Kidney capillary endothelial cell (primary cell): ENCODE data around the gene RASD1.
A peak's percentile ranks its signal among the peaks of the same experiment; 100 is the strongest.
"Not testable (repeated sequence)": the region's sequence is repeated elsewhere in the genome, so short reads cannot be mapped to it uniquely, and the experiment has no call there.

Experiments
- DNase-seq: peaks from one replicate; pipeline ENCODE4 v3.0.0-alpha.2; 2018; ENCODE audit warnings: low spot score

RASD1 gene

GRCh38 chr17:17469358-17469757 is 26.8 kb downstream of the RASD1 start:
- DNase-seq: no peak

- DNase-seq: no peak
Measured at GRCh38 chr17:17468217-17469010, 27.8 kb downstream of the RASD1 start.

DNA sequence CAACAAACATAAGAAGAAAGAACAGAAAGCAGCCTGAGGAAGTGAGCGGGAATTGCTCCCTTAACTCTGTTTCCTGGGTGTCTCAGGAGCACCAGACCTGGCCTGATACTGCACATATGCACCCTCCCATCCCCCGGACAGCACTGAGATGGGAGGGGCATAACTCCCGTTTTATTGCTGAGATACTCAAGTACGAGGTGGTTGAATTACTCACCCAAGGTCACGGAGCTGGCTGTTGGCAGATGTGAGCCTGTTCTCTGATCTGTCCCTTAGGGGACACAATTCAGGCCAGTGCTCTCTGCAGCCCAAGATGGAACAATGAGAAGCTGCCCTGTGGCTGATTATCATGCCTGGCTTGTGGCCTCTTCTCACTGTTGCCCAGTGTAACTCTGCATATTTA is 28.5 kb downstream of the RASD1 start:
- DNase-seq: no peak

DNA sequence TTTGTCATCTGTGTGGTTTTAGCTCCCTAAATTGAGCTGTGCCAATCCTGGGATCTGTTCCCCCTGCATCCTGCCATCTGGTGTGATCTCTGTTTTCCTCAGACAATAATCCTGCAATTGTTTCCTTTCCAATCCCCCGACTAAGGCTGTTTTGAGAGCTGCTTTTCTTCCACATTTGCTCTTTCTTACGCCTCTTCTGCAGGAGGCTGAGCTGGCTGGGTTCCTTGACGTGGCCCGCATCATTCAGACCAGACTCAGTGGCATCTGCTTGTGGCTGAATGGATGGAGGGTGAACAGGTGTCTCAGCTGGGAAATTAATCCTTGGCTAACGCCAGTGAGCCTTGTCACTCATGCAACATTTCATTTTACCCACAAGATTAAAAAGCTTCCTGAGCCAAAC is 29.2 kb downstream of the RASD1 start:
- no peak for DNase-seq

GRCh38 chr17:17466511-17466910 is 29.7 kb downstream of the RASD1 start:
- DNase-seq: no peak

GRCh38 chr17:17465878-17466277 is 30.3 kb downstream of the RASD1 start:
- not testable (repeated sequence) for DNase-seq

GRCh38 chr17:17463821-17464220 is 32.4 kb downstream of the RASD1 start:
- DNase-seq: no peak

DNA sequence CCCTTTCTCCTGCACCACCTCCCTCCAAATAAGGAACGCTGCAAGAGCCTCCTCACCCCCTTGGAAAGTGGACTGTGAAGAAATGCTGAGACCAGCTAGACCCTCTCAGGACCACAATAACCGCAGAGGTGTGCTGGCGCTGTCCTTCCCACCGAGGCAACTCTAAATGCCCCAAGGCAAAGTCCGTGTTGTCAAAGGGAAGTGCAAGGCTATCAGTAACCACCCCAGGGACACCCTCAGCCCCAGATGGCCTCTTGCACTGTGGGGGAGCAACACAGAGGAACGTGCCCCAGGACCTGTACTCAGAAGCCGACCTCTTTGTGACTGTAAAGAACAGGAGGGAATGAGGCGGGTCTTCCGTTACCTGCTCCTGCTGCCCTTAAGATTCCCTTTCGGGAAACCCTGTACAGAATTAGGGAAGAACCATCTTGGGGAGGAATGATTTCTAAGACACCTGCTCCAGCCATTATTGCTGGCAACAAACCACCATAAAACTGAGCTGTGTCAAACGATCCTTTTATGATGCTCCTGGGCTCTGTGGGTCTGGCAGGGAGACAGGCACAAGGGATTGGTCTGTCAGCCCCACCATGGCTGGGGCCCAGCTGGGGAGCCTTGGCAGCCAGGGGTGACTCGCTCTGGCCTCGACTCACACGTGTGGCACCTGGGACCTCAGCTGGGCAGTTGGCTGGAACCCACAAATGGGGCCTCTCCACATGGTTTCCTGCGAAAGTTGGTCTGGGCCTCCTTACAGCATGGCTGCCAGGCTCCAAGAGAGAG is 34.0 kb downstream of the RASD1 start:
- DNase-seq: no peak

DNA sequence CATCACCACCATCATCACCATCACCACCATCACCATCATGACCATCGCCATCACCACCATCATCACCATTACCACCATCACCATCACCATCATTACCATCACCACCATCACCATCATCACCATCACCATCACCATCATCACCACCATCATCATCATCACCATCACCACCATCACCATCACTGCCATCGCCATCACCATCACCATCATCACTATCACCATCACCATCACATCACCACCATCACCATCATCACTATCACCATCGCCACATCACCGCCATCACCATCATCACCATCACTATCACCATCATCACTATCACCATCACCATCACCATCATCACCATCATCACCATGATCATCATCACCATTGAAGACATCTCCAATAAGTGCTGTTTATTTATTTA is 36.2 kb downstream of the RASD1 start:
- DNase-seq: no peak

DNA sequence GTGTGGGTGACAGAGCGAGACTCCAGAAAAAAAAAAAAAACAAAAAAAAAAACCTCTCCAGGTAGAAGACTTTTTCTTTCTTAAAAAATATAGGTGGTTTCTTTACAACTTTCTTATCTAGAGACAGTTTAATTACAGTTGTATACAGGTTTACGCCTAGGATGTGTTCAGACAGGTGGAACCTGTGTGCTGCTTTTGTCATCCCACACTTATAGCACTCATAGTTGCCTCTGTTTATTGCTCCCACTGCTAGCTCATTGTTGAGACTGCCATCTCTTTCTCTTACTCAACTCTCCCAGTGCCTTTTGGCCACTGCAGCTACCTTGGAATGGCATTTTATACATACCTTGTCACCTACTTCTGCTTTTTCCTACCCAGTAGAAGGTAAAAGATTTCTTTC is 38.5 kb downstream of the RASD1 start:
- no peak for DNase-seq

DNA sequence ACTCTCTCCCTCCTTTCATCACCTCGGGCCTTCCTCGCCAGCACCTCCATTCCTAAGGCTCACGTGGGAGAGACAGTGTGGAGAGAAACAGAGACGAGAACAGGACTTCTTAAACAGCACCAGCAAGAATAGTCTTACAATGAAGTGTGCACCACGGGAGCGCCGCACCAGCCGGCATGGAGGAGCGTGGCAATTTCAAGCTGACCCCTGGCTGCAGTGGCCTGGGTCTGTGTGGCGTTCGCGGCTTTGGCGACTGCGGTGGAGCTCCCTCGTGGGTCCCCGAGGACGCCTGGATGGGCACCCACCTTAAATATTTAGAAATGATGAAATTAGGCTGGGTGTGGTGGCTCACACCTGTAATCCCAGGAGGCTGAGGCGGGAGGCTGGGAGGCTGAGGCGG is 39.9 kb downstream of the RASD1 start:
- no peak for DNase-seq

DNA sequence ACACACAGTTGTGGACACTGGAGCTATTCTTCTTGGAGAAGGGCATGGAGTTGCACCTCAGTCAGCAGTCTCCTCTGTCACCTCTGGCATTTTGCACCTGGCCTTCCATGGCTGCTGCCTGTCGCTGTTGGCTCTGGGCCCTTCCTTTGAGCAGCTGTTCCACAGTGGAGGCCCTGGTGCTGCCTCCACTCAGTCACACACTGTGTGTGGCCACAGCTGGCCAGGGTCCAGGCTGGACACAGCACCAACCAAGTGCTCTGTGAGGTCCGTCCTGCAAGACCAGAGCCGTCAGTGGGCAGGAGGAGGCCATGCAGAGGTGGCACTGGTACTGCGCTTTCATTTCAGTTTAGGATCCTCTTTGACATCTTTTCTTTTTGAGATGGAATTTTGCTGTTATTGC is 41.0 kb downstream of the RASD1 start:
- DNase-seq: no peak

DNA sequence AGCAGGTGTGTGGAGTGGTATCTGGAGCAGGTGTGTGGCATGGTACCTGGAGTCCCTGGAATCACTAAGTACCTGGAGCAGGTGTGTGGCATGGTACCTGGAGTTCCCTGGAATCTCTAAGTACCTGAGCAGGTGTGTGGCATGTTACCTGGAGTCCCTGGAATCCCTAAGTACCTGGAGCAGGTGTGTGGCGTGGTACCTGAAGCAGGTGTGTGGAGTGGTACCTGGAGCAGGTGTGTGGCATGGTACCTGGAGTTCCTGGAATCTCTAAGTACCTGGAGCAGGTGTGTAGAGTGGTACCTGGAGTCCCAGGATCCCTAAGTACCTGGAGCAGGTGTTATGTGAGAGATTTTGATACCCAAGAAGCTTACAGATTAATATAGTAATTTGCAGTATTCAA is 41.5 kb downstream of the RASD1 start:
- DNase-seq: not testable (repeated sequence)

GRCh38 chr17:17454276-17454675 is 41.9 kb downstream of the RASD1 start:
- DNase-seq: no peak

DNA sequence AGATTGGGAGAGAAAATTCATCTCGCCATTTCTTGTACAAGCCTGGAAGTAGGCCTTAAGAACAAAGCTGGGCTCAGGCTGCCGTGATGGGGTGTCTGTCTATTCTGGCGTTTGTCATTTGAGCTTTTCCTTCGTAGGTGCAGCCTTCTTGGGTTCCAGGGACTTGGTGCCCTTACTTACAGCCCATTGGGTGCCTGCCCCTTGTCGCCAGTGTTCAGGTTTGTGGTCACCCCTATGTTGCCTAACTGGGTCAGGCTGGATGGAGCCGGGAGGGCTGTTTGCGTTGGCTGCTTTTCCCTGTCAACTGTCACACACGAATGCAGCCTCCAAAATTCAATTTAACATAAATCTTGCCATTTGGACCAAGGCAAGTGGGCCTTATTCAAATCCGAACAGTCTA is 43.1 kb downstream of the RASD1 start:
- no peak for DNase-seq

GRCh38 chr17:17448723-17449122 is 47.5 kb downstream of the RASD1 start:
- no peak for DNase-seq

- DNase-seq: no peak
Measured at GRCh38 chr17:17448076-17448475, 48.1 kb downstream of the RASD1 start.

DNA sequence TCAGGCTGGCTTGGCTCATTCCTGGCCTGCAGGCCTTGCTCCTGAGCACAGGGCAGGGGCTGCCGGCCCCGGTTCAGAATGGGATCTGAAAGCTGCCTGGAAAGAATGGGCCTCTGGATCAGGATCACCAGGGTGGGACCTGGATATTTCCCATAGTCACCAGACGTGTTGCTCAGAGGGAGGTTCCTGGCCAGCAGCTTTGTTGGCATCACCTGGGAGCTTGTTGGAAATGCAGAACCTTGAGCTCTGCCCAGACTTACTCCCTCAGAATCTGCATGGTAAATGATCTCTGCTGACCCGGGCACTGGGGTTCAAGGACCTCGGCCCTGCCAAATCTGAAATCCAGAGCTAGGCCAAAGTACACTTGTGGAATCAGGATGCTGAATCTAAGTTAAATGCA is 48.9 kb downstream of the RASD1 start:
- DNase-seq: no peak

DNA sequence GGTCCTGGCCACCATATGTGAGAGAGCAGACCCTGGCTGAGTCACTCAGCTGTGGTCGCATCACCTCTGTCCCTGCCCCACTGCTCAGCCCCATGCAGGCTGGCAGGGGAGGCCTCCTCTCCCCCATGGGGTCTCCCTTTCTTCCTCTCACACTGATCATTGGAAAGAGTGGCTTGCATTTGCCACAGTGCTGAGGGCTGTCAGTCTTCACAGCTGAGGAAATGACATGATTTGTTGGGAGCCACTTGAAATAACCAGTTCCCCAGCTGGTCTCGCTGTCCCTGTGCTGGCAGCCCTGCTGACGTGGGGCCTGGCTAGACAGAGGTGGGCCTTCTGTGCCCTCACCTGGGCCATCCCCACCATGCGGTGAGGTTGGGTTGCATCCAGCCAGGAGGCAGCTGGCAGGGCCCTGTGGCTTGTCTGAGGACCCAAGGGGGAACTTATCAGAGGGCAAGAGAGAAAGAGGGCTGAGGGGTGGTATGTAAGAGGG is 49.5 kb downstream of the RASD1 start:
- DNase-seq: no peak

DNA sequence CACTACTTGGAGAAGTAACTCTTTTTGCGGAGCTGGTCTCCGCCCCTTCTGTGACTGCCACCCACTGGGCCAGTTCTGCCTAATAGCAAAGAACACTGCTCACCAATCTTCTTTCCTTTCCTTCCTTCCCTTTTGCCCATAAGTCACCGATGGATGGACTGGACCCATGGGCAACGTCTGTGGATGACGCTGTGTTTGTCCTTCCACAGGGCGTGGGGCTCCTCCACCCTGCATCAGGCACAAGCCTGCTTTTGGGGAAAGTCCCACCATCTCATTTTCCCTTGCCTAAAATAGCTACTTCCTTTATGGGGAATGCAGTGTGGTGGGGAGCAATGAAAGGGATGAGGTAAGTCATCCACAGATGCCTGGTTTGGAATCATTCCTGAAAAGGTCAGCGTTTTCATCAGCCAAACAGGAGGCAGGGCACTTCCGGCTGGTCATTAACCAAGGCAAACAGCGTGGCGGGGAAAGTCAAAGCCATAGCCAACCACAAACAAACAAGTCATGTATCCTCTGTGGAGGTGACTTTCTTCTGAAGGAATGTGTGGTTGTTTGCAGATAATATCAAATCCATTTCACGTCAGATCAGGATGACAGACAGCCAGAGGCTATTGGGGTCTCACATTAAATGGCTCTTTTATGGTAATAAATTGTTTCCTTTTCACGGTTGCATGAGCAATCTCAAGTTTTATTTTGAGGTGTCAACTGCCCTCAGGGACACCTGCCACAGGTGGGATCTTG is 50.1 kb downstream of the RASD1 start:
- peak; percentile 98 for DNase-seq

- DNase-seq: no peak
Measured at GRCh38 chr17:17445296-17445924, 50.8 kb downstream of the RASD1 start.
